GM12878 (cell line): ENCODE data around the gene IP6K3.

Source experiments
- CHD2 ChIP-seq: IDR thresholded peaks from 2 replicates; pipeline ENCODE4 v1.6.1; 2011; ENCODE audit warnings: low read depth, low read length, improper control_type of control experiment, borderline replicate concordance
- IKZF1 ChIP-seq: fragments of 450-650 bp; conservative IDR thresholded peaks from 2 replicates; pipeline ENCODE4 v1.6.1; 2017; ENCODE audit warnings: antibody characterized with exemption, mild to moderate bottlenecking
- MTA2 ChIP-seq: fragments of 450-650 bp; IDR thresholded peaks from 2 replicates; pipeline ENCODE4 v1.6.1; 2016; ENCODE audit warnings: low read depth, mild to moderate bottlenecking, moderate library complexity
- TF ChIP-seq, protein P1 (sequence below): fragments of 450-650 bp; formaldehyde crosslinking; IDR thresholded peaks from 2 replicates; pipeline ENCODE4 v1.5.0; 2022; ENCODE audit warnings: mild to moderate bottlenecking, missing genetic modification characterization
- TF ChIP-seq, protein P2 (sequence below), 3 experiments: IDR thresholded peaks in 2 of 3; conservative IDR thresholded peaks in 1 of 3; 2 replicates each; pipeline ENCODE4 v1.5.1; 2011; ENCODE audit warnings: low read depth in 3 of 3, low read length in 3 of 3, mild to moderate bottlenecking in 3 of 3, control low read depth in 2 of 3, moderate library complexity in 2 of 3, inconsistent platforms in 1 of 3, mixed read lengths in 1 of 3; ENCODE audit not compliant: control insufficient read depth in 2 of 3, insufficient read depth in 1 of 3; ENCODE audit errors: extremely low read depth in 1 of 3

DNA sequence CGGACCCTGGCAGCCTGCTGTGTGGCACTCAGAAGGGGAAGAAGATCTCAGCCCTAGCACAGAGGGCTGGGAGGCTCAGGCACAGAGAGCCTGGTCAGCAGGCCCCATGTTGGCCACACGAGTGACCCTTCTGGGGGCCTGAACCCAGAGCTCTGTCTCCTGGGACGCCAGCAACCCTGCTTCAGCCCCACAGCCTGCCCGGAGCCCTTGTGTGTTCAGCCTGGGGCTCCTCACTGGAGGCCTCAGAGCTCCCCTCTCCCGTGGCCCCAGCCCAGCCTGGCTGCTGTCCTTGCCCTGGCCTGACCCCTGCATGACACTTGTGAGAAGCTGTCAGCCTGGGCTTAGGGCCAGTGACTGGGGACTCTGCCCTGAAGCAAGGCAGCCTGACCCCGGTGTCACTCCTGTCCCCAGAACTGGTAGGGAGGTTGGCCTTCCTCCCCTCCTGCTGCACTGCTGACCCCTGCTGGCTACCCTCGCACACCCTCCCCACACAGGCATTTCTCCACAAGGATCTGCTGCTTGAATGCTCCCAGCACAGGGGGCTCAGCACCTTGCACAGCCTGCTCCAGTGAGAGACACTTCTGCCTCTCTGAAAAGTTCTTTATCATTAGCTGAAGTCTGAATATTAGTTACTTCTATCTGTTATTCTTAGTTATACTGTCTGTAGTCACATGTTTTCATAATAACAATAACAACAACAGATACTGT, 15.4 kb upstream of the IP6K3 start:
- TF ChIP-seq, protein P1, sequence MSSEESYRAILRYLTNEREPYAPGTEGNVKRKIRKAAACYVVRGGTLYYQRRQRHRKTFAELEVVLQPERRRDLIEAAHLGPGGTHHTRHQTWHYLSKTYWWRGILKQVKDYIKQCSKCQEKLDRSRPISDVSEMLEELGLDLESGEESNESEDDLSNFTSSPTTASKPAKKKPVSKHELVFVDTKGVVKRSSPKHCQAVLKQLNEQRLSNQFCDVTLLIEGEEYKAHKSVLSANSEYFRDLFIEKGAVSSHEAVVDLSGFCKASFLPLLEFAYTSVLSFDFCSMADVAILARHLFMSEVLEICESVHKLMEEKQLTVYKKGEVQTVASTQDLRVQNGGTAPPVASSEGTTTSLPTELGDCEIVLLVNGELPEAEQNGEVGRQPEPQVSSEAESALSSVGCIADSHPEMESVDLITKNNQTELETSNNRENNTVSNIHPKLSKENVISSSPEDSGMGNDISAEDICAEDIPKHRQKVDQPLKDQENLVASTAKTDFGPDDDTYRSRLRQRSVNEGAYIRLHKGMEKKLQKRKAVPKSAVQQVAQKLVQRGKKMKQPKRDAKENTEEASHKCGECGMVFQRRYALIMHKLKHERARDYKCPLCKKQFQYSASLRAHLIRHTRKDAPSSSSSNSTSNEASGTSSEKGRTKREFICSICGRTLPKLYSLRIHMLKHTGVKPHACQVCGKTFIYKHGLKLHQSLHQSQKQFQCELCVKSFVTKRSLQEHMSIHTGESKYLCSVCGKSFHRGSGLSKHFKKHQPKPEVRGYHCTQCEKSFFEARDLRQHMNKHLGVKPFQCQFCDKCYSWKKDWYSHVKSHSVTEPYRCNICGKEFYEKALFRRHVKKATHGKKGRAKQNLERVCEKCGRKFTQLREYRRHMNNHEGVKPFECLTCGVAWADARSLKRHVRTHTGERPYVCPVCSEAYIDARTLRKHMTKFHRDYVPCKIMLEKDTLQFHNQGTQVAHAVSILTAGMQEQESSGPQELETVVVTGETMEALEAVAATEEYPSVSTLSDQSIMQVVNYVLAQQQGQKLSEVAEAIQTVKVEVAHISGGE (CRISPR knock-in tag) = no peak
- TF ChIP-seq IKZF1 (no peak), MTA2 (no peak), CHD2 (no peak)
- TF ChIP-seq, protein P2, sequence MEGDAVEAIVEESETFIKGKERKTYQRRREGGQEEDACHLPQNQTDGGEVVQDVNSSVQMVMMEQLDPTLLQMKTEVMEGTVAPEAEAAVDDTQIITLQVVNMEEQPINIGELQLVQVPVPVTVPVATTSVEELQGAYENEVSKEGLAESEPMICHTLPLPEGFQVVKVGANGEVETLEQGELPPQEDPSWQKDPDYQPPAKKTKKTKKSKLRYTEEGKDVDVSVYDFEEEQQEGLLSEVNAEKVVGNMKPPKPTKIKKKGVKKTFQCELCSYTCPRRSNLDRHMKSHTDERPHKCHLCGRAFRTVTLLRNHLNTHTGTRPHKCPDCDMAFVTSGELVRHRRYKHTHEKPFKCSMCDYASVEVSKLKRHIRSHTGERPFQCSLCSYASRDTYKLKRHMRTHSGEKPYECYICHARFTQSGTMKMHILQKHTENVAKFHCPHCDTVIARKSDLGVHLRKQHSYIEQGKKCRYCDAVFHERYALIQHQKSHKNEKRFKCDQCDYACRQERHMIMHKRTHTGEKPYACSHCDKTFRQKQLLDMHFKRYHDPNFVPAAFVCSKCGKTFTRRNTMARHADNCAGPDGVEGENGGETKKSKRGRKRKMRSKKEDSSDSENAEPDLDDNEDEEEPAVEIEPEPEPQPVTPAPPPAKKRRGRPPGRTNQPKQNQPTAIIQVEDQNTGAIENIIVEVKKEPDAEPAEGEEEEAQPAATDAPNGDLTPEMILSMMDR (IDR thresholded peaks at IDR 0.05 in 2 of 3, conservative IDR thresholded peaks at IDR 0.05 in 1 of 3; ENCODE audit: control insufficient read depth in 2 of 3, extremely low read depth in 1 of 3, insufficient read depth in 1 of 3, low read depth in 3 of 3, low read length in 3 of 3) = peak; percentile 68 to 71 (median 68)
